ENCODE measurements around the gene TMEM74B. TPM values are rescaled to one million over a fixed set of nuclear protein-coding genes. Genes with fewer than 3 reads are reported as not detected.

TMEM74B gene
- total RNA-seq, 2 donors from 2014 or later = not detected

DNA sequence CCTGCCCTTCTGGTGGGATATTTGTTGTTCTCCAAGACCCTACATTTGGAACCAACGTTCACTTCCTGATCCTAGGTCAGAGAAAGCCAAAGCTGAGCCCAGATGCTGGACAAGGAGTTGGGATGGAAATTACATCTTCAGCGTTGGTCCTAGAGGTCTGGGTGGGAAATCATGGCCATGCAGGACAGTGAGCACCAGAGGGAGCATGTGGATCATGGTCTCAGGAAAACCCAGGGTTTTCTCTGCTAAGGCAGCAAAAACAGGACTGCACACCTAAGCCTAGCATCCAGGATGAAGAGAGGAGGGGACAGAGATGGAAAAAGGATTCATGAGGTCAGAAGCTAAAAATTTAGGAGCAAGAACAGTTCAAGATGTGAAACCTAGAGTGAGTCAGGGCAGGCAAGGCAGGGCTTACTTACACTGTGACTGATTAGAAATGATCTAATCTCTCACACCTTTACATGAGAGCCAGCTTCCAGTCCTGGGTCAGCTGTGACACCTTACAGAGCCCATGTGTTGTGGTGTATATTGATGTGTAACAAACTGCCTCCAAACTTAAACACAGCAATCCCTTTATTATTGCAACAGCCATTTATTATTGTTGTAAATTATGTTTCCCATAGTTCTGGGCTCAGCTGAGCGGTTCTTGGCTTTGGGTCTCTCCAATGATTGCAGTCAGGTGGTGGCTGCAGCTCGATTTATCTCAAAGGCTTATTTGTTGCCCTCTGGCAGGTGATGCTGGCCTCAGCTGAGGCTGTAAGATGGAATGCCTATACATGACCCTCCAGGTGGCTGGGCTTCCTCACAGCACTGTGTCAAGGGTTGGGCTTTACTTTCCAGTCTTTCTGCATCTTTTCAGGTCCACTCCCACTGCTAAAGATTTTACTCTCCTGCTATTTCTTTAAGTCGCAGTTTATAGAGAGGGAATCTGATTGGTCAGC lies 24.9 kb upstream of the TMEM74B start:
- H3K4me1 ChIP-seq = no peaks in the 10 kb centered on the region
- no peak overlapping the region for H3K27ac ChIP-seq
- DNase-seq (no peak), ATAC-seq (no peak)
- H3K27me3 ChIP-seq = peaks cover 0 to 3% of the 10 kb centered on the region in 2 donors
- H3K9me3 ChIP-seq = no peaks in the 10 kb centered on the region
- TF ChIP-seq, protein P1, sequence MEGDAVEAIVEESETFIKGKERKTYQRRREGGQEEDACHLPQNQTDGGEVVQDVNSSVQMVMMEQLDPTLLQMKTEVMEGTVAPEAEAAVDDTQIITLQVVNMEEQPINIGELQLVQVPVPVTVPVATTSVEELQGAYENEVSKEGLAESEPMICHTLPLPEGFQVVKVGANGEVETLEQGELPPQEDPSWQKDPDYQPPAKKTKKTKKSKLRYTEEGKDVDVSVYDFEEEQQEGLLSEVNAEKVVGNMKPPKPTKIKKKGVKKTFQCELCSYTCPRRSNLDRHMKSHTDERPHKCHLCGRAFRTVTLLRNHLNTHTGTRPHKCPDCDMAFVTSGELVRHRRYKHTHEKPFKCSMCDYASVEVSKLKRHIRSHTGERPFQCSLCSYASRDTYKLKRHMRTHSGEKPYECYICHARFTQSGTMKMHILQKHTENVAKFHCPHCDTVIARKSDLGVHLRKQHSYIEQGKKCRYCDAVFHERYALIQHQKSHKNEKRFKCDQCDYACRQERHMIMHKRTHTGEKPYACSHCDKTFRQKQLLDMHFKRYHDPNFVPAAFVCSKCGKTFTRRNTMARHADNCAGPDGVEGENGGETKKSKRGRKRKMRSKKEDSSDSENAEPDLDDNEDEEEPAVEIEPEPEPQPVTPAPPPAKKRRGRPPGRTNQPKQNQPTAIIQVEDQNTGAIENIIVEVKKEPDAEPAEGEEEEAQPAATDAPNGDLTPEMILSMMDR (IDR thresholded peaks at IDR 0.05) = no peak
- no peak for TF ChIP-seq POLR2A (IDR thresholded peaks at IDR 0.05)
- no peak overlapping the region for H3K4me3 ChIP-seq
- intact Hi-C loops (cut with DNase I) = no loop called here
- no peaks in the 10 kb centered on the region for H3K36me3 ChIP-seq (replicated peaks in 1 of 2; ENCODE audit: insufficient read depth in 1 of 2, low read depth in 2 of 2)
- WGBS, 2 donors = 36 to 42% methylated on average over 5 of the region's 5 CpGs

- TF ChIP-seq, protein P1 (IDR thresholded peaks at IDR 0.05) = no peak
- no peak for TF ChIP-seq POLR2A (IDR thresholded peaks at IDR 0.05)
- Histone ChIP-seq H3K4me1 (no peaks in the 10 kb centered on the region), H3K27me3 (peaks cover 0 to 3% of the 10 kb centered on the region in 2 donors), H3K9me3 (no peaks in the 10 kb centered on the region), H3K4me3 (no peak overlapping the region), H3K27ac (no peak overlapping the region), H3K36me3 (replicated peaks in 1 of 2; ENCODE audit: insufficient read depth in 1 of 2, low read depth in 2 of 2) (no peaks in the 10 kb centered on the region)
- ATAC-seq = no peak
- WGBS, 2 donors = 79 to 82% methylated on average over 3 of the region's 3 CpGs
- intact Hi-C loops (cut with DNase I) = no loop called here
- DNase-seq = no peak
These were observed 22.6 kb upstream of the TMEM74B start for GRCh38 chr20:1207293-1207878.

DNA sequence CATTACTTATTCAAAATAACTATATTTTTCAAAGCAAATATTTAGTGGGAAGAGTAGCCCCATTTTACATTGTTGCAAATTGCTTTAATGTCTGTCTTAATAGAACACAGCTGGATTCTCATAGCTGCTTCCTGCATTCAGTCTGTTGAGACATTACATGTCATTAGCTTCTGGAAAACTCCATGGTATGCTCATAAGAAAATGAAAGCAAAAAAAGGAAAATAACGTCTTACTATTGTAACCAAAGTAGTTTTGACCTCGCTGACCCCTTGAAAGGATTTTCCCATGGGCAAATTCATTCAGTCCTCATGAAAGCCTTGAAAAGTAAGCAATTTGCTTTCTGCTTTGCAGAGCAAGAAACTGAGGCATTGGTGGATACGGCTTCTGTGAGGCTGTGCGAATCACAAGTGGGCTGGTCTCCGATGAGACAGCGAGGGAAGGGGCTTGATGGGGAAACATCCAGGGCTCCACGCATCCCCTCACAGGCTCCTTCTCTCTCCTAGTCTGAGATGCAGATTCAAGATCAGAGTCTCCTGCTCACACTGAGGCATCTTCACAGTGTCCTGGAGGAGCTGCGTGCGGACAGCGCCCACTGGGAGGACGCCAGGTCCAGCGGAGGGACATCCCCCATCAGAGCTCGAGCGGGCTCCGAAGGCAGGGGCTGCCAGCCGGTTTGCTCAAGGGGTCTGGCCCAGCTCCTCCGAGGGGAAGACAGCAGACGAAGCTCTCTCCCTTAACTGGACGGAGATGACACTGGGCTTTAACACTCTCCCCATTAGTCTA lies 21.8 kb upstream of the TMEM74B start:
- no peak overlapping the region for H3K27ac ChIP-seq
- WGBS, 2 donors = 59 to 64% methylated on average over 19 of the region's 19 CpGs
- no peaks in the 10 kb centered on the region for H3K27me3 ChIP-seq
- intact Hi-C loops (cut with DNase I) = no loop called here
- DNase-seq = no peak
- no peak for TF ChIP-seq POLR2A (IDR thresholded peaks at IDR 0.05)
- TF ChIP-seq, protein P1 (IDR thresholded peaks at IDR 0.05) = no peak
- H3K36me3 ChIP-seq (replicated peaks in 1 of 2; ENCODE audit: insufficient read depth in 1 of 2, low read depth in 2 of 2) = no peaks in the 10 kb centered on the region
- H3K9me3 ChIP-seq = no peaks in the 10 kb centered on the region
- H3K4me1 ChIP-seq = no peaks in the 10 kb centered on the region
- no peak for ATAC-seq
- H3K4me3 ChIP-seq = no peak overlapping the region

GRCh38 chr20:1205802-1206201 lies 21.0 kb upstream of the TMEM74B start:
- 87 to 89% methylated on average over 8 of the region's 8 CpGs for WGBS, 2 donors
- Histone ChIP-seq H3K36me3 (replicated peaks in 1 of 2; ENCODE audit: insufficient read depth in 1 of 2, low read depth in 2 of 2) (no peaks in the 10 kb centered on the region), H3K4me1 (no peaks in the 10 kb centered on the region), H3K9me3 (no peaks in the 10 kb centered on the region), H3K27me3 (no peaks in the 10 kb centered on the region), H3K4me3 (no peak overlapping the region), H3K27ac (no peak overlapping the region)
- DNase-seq = no peak
- ATAC-seq = no peak
- intact Hi-C loops (cut with DNase I) = no loop called here
- no peak for TF ChIP-seq POLR2A (IDR thresholded peaks at IDR 0.05)
- TF ChIP-seq, protein P1 (IDR thresholded peaks at IDR 0.05) = no peak
